ENCODE measurements around the gene RPGRIP1L.

Gene RPGRIP1L

GRCh38 chr16:53600616-53601015 lies 103.0 kb downstream of the RPGRIP1L start:
- no peak for DNase-seq (ENCODE audit: low spot score)

GRCh38 chr16:53600126-53600525 lies 103.5 kb downstream of the RPGRIP1L start:
- no peak for DNase-seq (ENCODE audit: low spot score)

GRCh38 chr16:53599548-53599947 lies 104.1 kb downstream of the RPGRIP1L start:
- no peak for DNase-seq (ENCODE audit: low spot score)

GRCh38 chr16:53598511-53599275 lies 105.0 kb downstream of the RPGRIP1L start:
- no peak for DNase-seq (ENCODE audit: low spot score)

GRCh38 chr16:53597776-53598175 lies 105.9 kb downstream of the RPGRIP1L start:
- no peak for DNase-seq (ENCODE audit: low spot score)

- no peak for DNase-seq (ENCODE audit: low spot score)
Observed at GRCh38 chr16:53588081-53588648, 115.5 kb downstream of the RPGRIP1L start.

GRCh38 chr16:53583401-53583800 lies 120.3 kb downstream of the RPGRIP1L start:
- no peak for DNase-seq (ENCODE audit: low spot score)

GRCh38 chr16:53581784-53582183 lies 121.9 kb downstream of the RPGRIP1L start:
- no peak for DNase-seq (ENCODE audit: low spot score)

GRCh38 chr16:53580038-53580802 lies 123.4 kb downstream of the RPGRIP1L start:
- no peak for DNase-seq (ENCODE audit: low spot score)

GRCh38 chr16:53576904-53577303 lies 126.8 kb downstream of the RPGRIP1L start:
- no peak for DNase-seq (ENCODE audit: low spot score)

- no peak for DNase-seq (ENCODE audit: low spot score)
Observed at GRCh38 chr16:53576210-53576609, 127.4 kb downstream of the RPGRIP1L start.

GRCh38 chr16:53571763-53572162 lies 131.9 kb downstream of the RPGRIP1L start:
- DNase-seq (ENCODE audit: low spot score) = no peak

- no peak for DNase-seq (ENCODE audit: low spot score)
Observed at GRCh38 chr16:53566552-53567245, 137.0 kb downstream of the RPGRIP1L start.

GRCh38 chr16:53565296-53565863 lies 138.3 kb downstream of the RPGRIP1L start:
- no peak for DNase-seq (ENCODE audit: low spot score)

GRCh38 chr16:53563426-53563825 lies 140.2 kb downstream of the RPGRIP1L start:
- no peak for DNase-seq (ENCODE audit: low spot score)

- DNase-seq (ENCODE audit: low spot score) = no peak
Observed at GRCh38 chr16:53561101-53561888, 142.4 kb downstream of the RPGRIP1L start.

GRCh38 chr16:53559270-53559951 lies 144.2 kb downstream of the RPGRIP1L start:
- no peak for DNase-seq (ENCODE audit: low spot score)

GRCh38 chr16:53558710-53559109 lies 144.9 kb downstream of the RPGRIP1L start:
- no peak for DNase-seq (ENCODE audit: low spot score)

GRCh38 chr16:53556521-53556920 lies 147.1 kb downstream of the RPGRIP1L start:
- no peak for DNase-seq (ENCODE audit: low spot score)

GRCh38 chr16:53549970-53550690 lies 153.5 kb downstream of the RPGRIP1L start:
- DNase-seq (ENCODE audit: low spot score) = peak; percentile 62

Measured in kidney tubule cell (primary cell).